HG03565 (cell line): ENCODE measurements around the gene RNF223.

Experiments
- ATAC-seq: cut with Tn5 transposase; IDR thresholded peaks from one replicate; pipeline ENCODE4 v1.9.1; 2021; ENCODE audit warnings: mild to moderate bottlenecking, moderate library complexity; ENCODE audit not compliant: unreplicated experiment

Gene RNF223

GRCh38 chr1:1047407-1047806 is 26.7 kb downstream of the RNF223 start:
- no peak for ATAC-seq

- no peak for ATAC-seq
Measured at GRCh38 chr1:1046767-1047166, 27.3 kb downstream of the RNF223 start.

- no peak for ATAC-seq
Measured at GRCh38 chr1:1046243-1046642, 27.9 kb downstream of the RNF223 start.

GRCh38 chr1:1045129-1045528 is 29.0 kb downstream of the RNF223 start:
- no peak for ATAC-seq

- ATAC-seq: no peak
Measured at GRCh38 chr1:1044455-1045078, 29.5 kb downstream of the RNF223 start.

- no peak for ATAC-seq
Measured at GRCh38 chr1:1043921-1044320, 30.2 kb downstream of the RNF223 start.

GRCh38 chr1:1043411-1043810 is 30.7 kb downstream of the RNF223 start:
- no peak for ATAC-seq

- ATAC-seq: no peak
Measured at GRCh38 chr1:1042835-1043234, 31.3 kb downstream of the RNF223 start.

- no peak for ATAC-seq
Measured at GRCh38 chr1:1041873-1042272, 32.2 kb downstream of the RNF223 start.

- no peak for ATAC-seq
Measured at GRCh38 chr1:1041092-1041523, 33.0 kb downstream of the RNF223 start.

- ATAC-seq: no peak
Measured at GRCh38 chr1:1040004-1040991, 33.8 kb downstream of the RNF223 start.

GRCh38 chr1:1039145-1039910 is 34.8 kb downstream of the RNF223 start:
- no peak for ATAC-seq

GRCh38 chr1:1038694-1039093 is 35.4 kb downstream of the RNF223 start:
- ATAC-seq: no peak

- ATAC-seq: no peak
Measured at GRCh38 chr1:1037366-1038327, 36.5 kb downstream of the RNF223 start.

GRCh38 chr1:1035291-1035943 is 38.7 kb downstream of the RNF223 start:
- ATAC-seq: no peak

- ATAC-seq: no peak
Measured at GRCh38 chr1:1034439-1034781, 39.7 kb downstream of the RNF223 start.

GRCh38 chr1:1033731-1034438 is 40.2 kb downstream of the RNF223 start:
- no peak for ATAC-seq

GRCh38 chr1:1033009-1033587 is 41.0 kb downstream of the RNF223 start:
- peak; percentile 81 for ATAC-seq

GRCh38 chr1:1032424-1032823 is 41.7 kb downstream of the RNF223 start:
- no peak for ATAC-seq
